NCI-H510A treated with DMSO at 0.1 percent for 48 hours (cell line): Measurements from ENCODE around the gene ZFHX3.

Source experiments
- DNase-seq: peaks from one replicate; lab custom pipeline; 2025; lab: John Stamatoyannopoulos, UW

The ZFHX3 gene

GRCh38 chr16:72819345-72819744, 228.6 kb downstream of the ZFHX3 start:
- no peak for DNase-seq

- DNase-seq: no peak
Measured at GRCh38 chr16:72818236-72818845, 229.6 kb downstream of the ZFHX3 start.

- no peak for DNase-seq
Measured at GRCh38 chr16:72815348-72816318, 232.3 kb downstream of the ZFHX3 start.

- no peak for DNase-seq
Measured at GRCh38 chr16:72814226-72814625, 233.7 kb downstream of the ZFHX3 start.

- DNase-seq: no peak
Measured at GRCh38 chr16:72812672-72813071, 235.3 kb downstream of the ZFHX3 start.

- no peak for DNase-seq
Measured at GRCh38 chr16:72811876-72812275, 236.1 kb downstream of the ZFHX3 start.

GRCh38 chr16:72811188-72811720, 236.7 kb downstream of the ZFHX3 start:
- DNase-seq: no peak

- DNase-seq: no peak
Measured at GRCh38 chr16:72810480-72810879, 237.4 kb downstream of the ZFHX3 start.

GRCh38 chr16:72809446-72809845, 238.5 kb downstream of the ZFHX3 start:
- DNase-seq: no peak

GRCh38 chr16:72808754-72809153, 239.2 kb downstream of the ZFHX3 start:
- no peak for DNase-seq

GRCh38 chr16:72807245-72807644, 240.7 kb downstream of the ZFHX3 start:
- no peak for DNase-seq

- no peak for DNase-seq
Measured at GRCh38 chr16:72805486-72805885, 242.4 kb downstream of the ZFHX3 start.

GRCh38 chr16:72800524-72801161, 247.3 kb downstream of the ZFHX3 start:
- no peak for DNase-seq

GRCh38 chr16:72798264-72798663, 249.7 kb downstream of the ZFHX3 start:
- no peak for DNase-seq

GRCh38 chr16:72797621-72798020, 250.3 kb downstream of the ZFHX3 start:
- DNase-seq: no peak

- DNase-seq: no peak
Measured at GRCh38 chr16:72796222-72796621, 251.7 kb downstream of the ZFHX3 start.

- DNase-seq: no peak
Measured at GRCh38 chr16:72794986-72795385, 252.9 kb downstream of the ZFHX3 start.

- DNase-seq: peak; percentile 28
Measured at GRCh38 chr16:72794319-72794718, 253.6 kb downstream of the ZFHX3 start.

GRCh38 chr16:72793716-72794115, 254.2 kb downstream of the ZFHX3 start:
- no peak for DNase-seq

GRCh38 chr16:72793017-72793416, 254.9 kb downstream of the ZFHX3 start:
- DNase-seq: no peak

GRCh38 chr16:72791786-72792185, 256.1 kb downstream of the ZFHX3 start:
- DNase-seq: no peak

GRCh38 chr16:72789921-72790320, 258.0 kb downstream of the ZFHX3 start:
- no peak for DNase-seq

GRCh38 chr16:72789465-72789864, 258.5 kb downstream of the ZFHX3 start:
- no peak for DNase-seq
